ENCODE measurements around the gene UCP2.
A peak's percentile ranks its signal among the peaks of the same experiment; 100 is the strongest.

The UCP2 gene

DNA sequence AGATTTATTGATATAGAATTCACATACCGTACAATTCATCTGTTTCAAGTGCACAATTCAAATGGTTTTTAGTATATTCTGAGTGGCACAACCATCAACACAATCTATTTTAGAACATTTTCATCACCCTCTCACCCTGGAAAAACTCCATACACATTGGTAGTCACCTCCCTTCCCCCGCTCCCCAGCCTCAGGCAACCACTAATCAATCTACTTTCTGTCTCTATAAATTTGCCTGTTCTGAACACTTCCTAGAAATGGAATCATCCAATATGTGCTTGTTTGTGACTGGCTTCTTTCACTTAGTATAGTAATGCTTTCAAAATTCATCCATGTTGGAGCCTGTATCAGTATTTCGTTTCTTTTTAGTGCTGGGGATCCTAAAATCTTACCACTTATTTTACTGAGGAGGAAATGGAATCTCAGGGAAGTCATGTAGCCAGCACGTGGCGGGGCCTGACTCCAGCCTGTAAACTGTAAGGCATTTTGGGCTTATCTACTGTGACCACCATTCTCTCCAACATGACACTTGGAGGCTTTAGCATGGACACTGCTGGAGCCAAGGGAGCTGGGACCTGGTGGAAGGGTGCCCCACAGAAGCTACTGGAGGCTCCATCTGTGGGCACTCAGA lies 27.1 kb upstream of the UCP2 start:
- no peak for DNase-seq

DNA sequence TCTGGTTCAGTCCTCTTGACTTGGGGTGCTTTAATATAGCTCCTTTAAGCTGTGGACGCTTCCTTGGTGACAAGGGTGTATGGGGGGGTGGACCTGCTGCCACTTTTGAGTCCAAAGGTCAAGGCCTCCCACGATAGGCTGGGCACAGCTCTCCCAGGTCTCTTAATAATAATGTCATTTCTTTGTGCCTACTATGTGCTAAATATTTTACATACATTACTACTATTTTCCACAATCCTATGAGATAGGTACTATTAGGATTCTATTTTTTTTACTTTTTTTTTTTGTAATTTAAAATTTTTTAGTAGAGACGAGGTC lies 26.5 kb upstream of the UCP2 start:
- DNase-seq = no peak

DNA sequence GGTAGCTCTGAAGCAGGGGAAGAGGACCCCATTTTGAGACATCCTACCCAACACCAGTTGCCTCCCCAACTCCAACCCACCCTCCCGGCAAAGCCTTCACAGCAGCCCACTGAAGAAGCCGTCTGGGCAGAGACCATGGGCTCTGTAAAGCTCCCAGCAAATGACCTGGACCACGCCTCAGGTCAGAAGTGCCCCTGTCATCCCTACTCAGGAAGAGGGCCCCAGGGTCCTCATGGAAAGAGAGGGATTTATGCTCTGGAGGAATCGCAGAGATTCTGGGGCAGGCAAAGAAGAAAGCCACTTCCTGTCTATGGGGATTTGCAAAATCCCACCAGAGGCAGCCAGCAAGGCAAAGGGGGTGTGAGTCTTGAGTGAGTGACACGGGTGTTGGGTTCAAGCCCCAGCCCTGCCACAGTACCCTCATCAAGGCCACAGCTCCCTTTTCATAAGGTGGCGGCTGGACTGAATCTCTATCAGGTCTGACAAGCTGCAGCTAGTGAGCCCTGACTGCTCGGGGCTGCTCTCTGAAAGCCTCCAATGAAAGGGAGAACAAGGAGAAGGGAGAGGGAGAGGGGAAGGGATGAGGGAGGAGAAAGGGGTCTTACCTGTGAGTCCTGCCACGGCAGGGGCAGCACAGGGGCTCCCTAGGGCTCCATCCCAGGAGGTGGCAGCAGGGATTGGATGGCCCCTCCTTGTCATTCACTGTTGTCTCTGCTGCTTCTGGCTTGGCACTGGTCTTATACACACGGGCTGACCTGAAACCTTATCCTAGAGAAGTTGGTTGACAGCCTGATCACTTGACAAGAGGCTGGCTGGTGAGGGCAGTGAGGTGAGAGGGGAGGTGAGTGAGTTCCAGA lies 26.0 kb upstream of the UCP2 start, which contains the start of gene UCP3:
UCP3 (minus strand) TSS at position 713 of the 857 bp plus-strand sequence. CDS start 2,043 bp downstream, outside the sequence.
- no peak for DNase-seq

DNA sequence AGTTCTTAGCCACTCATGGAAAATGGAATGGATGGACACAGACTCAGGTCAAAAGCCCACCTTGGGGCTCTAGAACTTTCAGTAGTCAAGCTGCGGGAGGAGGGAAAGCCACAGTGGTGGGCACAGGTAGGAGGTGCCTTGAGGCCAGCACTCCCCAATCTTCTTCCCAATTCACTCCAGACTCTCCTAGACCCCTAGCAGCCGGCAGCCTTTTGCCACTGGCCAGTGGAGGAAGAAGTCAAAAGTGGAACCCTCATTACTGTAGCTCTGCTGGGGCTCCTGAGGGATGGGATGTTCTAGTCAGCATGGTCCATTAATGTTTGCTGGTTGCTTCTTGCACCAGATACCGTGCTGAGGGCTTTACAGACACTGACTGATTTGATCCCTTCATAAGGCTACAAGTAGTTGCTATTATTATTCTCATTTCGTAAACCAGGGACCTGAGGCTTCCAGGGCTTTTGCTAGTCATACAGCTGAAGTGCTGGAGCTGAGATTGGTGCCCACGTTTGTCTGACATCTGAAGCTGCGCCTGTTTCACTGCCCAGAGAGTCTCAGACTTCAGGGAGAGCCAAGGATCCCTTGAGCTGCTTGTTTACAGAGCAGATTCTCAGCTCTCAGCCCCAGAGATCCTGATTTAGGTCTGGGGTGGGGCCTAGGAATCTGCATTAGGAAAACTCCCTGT lies 25.2 kb upstream of the UCP2 start:
- no peak for DNase-seq

DNA sequence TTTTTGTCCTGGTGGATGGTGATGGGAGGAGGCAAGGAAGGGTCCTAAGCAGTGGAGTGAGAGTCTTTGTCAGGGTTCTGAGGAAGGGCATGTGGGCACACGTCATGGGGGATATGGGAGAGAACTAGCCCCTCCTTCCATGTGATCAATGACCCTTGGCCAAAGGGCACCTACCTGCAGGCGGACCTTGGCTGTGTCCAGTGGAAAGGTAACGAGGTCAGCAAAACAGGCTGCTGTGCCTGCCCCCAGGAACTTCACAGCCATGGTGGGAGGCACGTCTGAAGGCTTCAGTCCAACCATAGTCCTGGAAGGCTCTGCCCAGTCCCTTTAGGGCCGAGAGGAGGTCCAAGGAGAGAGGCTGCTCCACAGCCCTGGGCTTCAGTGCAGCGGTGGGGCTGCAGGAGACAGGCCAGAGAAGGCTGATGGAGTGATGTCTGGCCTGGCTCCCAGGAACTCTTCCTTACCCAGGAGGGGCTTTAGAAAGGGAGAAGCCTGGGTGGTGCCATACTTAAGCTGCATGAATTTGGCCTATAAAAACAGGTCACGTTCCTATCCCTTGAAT lies 24.2 kb upstream of the UCP2 start:
- no peak for DNase-seq

DNA sequence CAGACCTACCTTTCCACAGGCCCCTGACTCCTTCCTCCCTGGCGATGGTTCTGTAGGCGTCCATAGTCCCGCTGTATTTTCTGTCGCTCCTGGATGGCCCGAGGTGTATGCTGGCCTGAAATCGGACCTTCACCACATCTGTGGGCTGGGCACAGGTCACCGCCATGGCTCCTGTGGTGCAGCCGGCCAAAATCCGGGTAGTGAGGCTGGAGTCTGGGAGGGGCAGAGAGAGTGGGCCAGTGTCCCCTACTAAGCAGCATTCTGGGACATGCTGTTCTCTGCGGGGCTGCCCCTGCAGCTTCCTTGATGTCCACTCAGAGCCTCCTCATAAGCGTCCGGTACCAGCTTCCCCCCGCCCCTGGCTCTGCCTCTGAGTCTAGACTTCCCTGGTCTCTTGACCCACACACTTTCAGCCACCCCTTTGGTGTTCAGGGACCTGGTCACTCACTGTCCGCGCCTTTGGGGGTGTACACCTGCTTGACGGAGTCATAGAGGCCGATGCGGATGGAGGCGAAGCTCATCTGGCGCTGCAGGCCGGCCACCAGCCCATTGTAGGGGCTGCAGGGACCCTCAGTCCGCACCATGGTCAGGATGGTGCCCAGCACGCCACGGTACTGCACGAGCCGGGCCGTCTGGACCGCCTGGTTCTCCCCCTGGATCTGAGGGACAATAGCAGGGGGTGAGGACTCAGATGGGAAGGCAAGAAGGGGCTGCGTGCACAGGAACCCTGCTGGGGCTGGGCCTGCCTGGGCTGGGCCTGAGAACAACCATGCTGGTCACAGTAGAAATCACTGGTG lies 23.3 kb upstream of the UCP2 start:
- no peak for DNase-seq

DNA sequence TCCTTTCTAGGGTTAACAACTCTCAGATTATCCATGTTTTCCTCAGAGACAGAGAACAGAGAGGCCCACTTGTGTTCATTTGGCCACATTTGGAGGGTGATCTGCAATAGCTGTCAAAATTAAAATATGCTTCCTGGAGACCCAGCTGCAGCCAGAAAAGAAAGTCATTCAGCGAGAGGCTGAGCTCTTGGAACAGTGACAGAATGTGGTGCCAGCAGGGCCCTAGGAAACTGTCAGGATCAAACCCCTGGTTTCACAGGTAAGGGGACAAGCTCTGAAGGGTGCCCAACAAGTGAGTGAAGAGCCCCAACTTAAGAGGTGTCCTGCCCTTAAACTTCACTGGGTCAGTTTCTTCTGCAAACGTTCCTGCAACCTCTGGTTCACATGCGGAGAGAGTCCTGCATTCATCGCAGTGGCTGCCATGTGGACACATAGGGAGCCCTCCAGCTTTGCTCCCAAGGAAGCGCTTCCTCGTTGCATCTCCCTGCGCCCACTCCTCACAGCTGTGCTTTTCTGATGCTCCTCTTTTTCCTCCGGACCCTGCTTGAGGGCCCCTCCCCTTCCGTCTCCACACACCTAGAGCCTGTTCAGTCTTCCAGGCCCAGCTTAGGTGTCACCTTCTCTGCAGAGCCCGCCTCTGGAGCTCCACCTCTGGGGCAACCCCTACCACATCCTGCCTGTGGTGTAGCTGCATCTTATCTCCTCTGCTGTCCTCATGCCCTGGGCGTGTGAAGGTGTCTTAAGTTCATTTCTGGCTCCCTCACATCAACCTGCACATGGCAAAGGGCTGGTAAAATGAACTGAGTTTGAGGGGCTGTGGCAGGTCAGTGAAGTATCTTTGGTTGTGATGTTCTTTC lies 22.3 kb upstream of the UCP2 start:
- no peak for DNase-seq

DNA sequence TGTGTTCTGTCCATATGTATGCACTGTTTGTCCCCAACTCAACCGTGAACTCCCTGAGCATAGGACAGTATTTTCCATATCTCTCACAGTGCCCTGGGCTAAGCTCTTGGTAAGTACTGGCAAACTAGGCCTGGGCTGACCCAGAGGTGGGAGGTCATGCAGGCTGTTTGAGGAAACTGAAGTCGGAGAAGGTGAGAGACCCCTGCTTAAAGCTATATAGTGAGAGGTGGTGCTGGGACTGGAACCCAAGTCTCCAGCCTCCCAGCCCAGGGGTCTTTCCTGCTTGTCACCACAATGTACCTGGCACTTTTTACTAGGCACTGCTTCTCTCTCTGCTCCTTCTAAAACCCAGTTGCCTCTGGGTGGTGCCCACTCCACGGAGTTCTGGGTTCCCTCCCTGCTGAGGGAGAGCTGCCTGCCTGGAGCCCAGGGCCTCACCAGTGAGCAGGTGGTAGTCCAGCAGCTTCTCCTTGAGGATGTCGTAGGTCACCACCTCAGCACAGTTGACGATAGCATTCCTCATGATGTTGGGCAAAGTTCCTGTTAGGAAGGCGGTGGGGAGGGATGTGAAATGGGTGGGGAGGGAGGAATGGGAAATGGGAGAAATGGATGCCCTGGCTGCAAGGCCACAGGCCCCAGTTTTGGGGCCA lies 21.5 kb upstream of the UCP2 start:
- DNase-seq = no peak

DNA sequence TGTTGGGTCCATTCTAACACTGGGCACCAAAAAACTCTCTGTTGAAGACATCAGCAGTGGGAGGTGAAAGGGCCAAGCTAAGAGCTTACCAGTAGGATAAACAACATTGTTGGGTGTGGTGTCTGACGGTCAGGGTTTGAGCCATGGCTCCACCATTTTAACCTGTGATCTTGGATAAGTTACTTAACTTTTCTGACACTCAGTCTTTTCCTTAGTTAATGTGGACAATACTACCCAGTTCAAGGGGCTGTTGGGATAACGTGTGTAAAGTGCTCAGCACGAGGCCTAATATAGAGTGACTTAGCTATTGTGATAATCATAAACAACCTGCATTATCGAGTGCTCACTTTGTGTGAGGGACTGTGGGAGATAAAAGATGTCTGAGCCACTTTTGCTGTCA lies 20.2 kb upstream of the UCP2 start:
- no peak for DNase-seq

DNA sequence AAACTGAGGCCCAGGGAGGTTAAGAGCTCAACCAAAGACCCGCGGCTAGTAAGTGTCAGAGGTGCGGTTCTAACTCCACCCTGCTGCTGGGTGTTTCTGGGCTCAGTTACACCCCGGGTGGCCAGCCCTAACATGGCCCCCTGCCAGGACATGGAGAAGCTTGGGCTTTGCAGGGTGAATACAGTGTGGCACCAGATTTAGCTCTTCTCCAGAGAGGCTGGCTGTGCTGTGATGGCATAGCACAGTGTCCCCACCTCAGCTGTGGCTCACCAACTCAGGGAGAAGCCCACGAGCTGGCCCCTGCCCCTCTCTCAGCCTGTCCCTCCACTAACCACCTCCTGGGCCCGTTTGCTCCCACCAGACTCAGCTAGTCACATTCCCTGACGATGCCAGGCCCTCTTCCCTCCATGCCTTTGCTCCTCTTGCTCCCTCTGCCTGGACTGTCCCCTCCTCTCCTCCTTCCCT lies 19.2 kb upstream of the UCP2 start:
- DNase-seq = no peak

DNA sequence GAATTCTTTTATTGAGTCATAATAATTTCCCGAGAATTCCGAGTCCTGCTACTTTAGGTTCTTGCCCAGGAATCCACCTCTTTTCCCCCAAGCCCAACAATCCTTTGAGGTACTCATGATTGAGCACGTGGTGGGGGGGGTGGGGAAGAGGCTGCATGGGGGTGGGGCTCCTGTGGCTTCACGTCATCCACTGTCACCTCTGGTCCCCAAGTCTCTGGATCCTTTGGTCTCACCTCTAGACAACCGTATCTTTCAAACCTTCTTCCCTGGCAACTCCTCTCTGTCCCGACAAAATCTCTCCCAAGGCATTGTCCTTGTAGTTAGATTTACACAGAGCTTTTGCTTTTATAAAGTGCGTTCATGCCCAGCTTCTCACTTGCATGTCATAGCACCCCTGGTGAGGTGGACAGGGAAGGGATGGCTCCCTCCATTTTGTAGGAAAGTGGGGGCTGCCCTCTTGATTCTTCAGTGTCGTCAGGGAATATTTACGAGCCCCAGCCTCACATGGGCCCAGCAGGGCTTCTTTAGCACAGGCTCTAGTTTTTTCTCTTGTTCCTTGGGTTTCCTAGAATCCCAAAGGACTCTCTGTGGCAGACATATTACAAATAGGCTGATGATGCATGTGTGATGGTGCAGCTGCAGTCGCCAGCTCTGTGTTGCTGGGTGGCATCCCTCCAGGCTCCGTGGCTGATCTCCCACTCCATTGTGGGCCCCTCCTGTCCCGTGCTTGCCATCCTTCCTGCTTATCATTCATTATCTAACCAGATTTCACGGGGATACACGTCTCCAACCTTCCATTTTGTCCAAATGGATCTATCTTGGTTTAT lies 17.9 kb upstream of the UCP2 start:
- DNase-seq = no peak

DNA sequence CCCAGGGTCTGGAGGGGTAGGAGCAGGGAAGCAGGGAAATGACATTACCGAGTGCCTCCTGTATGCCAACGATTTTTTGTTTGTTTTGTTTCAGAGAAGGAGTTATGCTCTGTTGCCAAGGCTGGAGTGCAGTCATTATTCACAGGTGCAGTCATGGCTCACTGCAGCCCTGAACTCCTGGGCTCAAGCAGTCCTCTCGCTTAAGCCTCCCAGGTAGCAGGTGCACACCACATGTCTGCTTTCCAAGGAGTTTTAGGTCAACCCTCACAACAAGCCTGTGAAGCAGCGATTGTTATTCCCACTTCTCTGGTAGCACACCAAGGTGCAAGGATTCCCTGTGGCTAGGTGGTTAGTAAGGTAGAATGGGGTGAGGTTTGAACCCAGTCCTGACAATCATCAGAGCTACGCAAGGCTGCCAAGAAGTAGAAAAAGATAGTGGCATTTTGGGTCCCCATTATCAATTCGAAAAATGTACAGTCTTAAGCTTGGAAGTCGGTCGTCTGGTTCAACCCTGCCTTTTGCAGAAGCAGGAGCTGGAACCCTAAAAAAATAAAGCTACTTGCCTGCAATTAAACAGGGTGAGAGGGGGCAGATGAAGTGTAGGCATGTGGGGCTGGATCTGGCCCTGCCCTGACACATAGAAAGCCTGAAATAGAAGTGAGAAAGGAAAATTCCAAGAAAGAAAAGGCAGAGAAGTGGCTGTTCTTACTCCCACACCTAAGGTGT lies 17.1 kb upstream of the UCP2 start:
- no peak for DNase-seq

DNA sequence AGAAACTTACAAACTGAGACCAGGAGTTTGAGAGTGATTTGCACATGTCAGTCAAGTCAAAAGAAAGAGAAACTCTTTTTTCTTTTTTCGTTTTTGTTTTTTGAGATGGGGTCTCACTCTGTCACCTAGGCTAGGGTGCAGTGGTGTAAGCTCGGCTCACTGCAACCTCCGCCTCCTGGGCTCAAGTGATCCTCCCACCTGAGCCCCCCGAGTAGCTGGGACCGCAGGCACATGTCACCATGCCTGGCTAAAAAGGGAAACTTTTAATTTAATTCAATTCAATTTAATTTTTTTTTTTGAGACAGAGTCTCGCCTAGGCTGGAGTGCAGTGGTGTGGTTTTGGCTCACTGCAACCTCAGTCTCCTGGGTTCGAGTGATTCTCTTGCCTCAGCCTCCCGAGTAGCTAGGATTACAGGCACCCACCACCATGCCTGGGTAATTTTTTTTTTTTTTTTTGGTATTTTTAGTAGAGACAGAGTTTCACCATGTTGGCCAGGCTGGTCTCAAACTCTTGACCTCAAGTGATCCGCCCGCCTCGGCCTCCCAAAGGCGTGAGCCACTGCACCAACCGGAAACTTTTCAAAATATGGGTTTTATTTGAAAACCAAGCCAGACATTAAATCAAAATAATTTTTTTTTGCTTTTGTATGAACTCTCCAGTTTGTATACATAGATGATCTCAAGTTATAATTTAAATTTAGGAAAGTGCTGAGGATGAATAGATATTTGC lies 16.4 kb upstream of the UCP2 start:
- DNase-seq = no peak

DNA sequence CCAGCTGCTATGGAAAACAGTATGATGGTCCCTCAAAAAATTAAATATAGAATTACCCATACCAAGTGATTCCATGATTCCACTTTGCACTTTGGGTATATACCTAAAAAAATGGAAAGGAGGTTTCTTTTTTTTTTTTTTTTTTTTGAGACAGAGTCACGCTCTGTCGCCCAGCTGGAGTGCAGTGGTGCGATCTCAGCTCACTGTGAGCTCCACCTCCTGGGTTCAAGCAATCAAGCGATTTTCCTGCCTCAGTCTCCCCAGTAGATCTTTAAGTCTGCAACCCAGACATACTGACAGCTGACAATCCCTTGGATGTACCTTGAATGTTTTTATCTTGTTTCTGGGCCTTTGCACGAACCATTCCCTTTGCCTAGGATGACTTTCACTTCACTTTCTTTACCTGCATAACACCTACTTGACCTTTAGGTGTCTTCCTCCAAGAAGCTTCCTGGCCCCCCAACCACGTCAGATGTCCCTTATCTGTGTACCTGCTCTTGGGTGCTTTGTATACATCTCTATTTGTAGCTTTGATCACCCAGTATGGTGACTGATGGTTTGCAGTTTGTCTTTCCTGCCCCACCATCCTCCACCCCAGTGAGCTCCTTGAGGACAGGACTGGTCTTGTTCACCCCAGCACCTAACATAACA lies 14.6 kb upstream of the UCP2 start:
- DNase-seq = no peak

DNA sequence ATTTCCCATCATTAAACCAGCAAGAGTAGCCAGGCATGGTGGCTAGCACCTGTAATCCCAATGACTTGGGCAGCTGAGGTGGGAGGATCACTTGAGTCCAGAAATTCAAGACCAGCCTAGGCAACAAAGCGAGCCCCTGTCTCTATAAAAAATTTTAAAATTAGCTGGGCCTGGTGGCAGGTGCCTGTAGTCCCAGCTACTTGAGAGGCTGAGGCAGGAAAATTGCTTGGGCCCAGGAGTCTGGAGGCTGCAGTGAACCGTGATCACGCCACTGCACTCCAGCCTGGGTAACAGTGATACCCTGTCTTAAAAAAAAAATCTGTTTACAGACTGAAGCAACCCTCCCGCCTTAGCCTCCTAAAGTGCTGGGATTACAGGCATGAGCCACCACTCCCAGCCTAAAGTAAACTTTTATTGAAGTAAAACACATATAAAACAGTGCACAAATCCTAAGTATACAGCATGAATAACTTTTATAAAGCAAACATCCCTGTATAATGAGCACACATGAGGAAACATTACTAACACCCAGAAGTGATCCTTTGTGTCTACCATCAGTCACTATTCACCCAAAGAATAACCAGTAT lies 13.6 kb upstream of the UCP2 start:
- no peak for DNase-seq

DNA sequence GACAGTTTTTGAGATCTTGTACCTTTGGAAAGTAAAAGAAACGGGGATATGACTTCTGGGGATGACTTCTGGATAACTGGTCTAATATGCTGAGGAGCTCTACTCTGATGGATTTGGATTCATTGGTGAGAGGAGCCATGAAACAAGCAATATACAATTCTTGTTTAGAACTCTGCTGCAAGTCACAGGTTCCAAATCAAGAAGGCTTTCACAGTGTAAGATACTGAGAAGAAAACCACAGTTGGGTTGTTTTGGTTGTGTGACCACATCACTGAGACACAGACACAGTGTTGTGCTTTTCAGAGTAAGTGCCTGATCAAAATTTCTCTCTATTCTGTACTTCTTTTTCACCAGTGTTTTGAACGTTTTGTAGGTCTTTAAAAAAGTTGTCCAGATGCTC lies 13.1 kb upstream of the UCP2 start:
- no peak for DNase-seq

DNA sequence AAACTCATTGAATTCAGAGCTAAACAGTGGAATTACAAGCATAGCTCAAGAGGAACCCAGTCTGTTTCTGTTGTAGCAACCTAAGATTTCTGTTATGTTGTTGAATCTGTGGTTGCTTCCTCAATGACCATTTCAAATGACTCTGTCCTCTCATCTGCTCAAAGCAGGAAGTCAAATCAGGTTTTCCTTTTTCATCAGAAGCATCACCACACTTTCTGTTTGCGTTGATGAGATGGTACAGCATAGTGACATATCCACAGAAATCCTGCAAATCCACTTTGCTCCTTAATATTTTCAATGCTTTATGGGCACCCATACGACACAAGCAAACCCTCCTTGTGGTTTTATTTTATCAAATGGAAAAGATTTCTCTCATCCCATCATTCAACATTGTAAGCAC lies 12.6 kb upstream of the UCP2 start:
- peak; percentile 71 to 86 for DNase-seq

DNA sequence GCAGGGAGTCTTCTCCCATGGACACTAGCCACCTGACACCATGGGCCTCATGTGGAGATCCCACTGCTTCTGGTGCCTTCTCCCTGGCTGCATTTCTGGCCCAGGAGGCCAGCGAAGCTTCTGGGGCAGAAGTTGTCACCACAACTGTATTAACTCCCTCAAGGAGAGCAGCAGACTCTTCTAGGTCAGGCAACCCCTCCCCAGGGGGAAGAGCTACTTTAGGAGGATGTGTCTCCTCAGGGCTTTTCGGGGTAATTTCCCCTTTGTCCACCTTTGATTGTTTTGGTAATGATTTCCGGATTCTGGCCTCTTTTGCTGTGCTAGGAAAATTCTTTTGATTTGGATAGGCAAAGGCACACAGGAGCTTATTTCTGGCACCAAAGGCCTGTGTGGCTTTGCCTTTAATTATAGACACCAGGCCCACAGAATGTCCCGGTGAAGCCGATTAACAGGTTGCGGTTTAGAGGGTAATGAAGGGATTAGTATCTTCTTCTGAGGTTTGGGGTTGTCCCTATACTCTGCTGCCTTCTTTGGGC lies 8.9 kb upstream of the UCP2 start:
- DNase-seq = no peak

Data from inflammatory macrophage treated with lipopolysaccharide for 1 hour (primary cell).